Globus pallidus (tissue), 1 donor: ENCODE measurements around the gene PRRT1.
"Not testable (repeated sequence)": the region's sequence is repeated elsewhere in the genome, so short reads cannot be mapped to it uniquely, and the experiment has no call there.

Experiments
- DNase-seq: peaks from one replicate; pipeline ENCODE4 v3.0.0-alpha.2; 2015; ENCODE audit warnings: low spot score

The PRRT1 gene

GRCh38 chr6:32120573-32121059 is 31.1 kb downstream of the PRRT1 start:
- DNase-seq = no peak

GRCh38 chr6:32118782-32119628 is 32.7 kb downstream of the PRRT1 start:
- DNase-seq = peak; percentile 86

GRCh38 chr6:32117461-32117860 is 34.3 kb downstream of the PRRT1 start:
- no peak for DNase-seq

- no peak for DNase-seq
These were observed 35.1 kb downstream of the PRRT1 start for GRCh38 chr6:32116674-32117073.

GRCh38 chr6:32115623-32116022 is 36.1 kb downstream of the PRRT1 start:
- DNase-seq = no peak

GRCh38 chr6:32114796-32115195 is 36.9 kb downstream of the PRRT1 start:
- DNase-seq = no peak

- peak; percentile 72 for DNase-seq
These were observed 38.1 kb downstream of the PRRT1 start for GRCh38 chr6:32113386-32114352.

GRCh38 chr6:32112431-32112980 is 39.2 kb downstream of the PRRT1 start:
- no peak for DNase-seq

- no peak for DNase-seq
These were observed 40.2 kb downstream of the PRRT1 start for GRCh38 chr6:32111424-32112066.

- DNase-seq = no peak
These were observed 41.1 kb downstream of the PRRT1 start for GRCh38 chr6:32110632-32111031.

GRCh38 chr6:32109765-32110160 is 42.0 kb downstream of the PRRT1 start:
- DNase-seq = no peak

GRCh38 chr6:32109114-32109764 is 42.5 kb downstream of the PRRT1 start, which contains the start of gene TNXB:
Gene TNXB (minus strand): TSS chr6:32109338. CDS start chr6:32098198, 11,140 bp downstream.
- DNase-seq = no peak

GRCh38 chr6:32108727-32109113 is 43.0 kb downstream of the PRRT1 start:
- DNase-seq = no peak

GRCh38 chr6:32108094-32108627 is 43.6 kb downstream of the PRRT1 start:
- DNase-seq = no peak

- DNase-seq = no peak
These were observed 44.3 kb downstream of the PRRT1 start for GRCh38 chr6:32107406-32107805.

- no peak for DNase-seq
These were observed 46.3 kb downstream of the PRRT1 start for GRCh38 chr6:32105433-32105832.

- no peak for DNase-seq
These were observed 49.5 kb downstream of the PRRT1 start for GRCh38 chr6:32102255-32102654.

- DNase-seq = not testable (repeated sequence)
These were observed 51.5 kb downstream of the PRRT1 start for GRCh38 chr6:32100251-32100650.
